Astrocyte (in vitro differentiated cells and primary cell): ENCODE measurements around the gene UNCX.

ENCODE experiments used
- EZH2 ChIP-seq: IDR thresholded peaks from 2 replicates; pipeline ENCODE4 v1.6.1; 2012; ENCODE audit warnings: mild to moderate bottlenecking, low read length, inconsistent platforms; ENCODE audit not compliant: insufficient read depth
- TF ChIP-seq, protein P1 (sequence below): IDR thresholded peaks from 2 replicates; pipeline ENCODE4 v1.5.1; 2011; ENCODE audit warnings: low read depth, mild to moderate bottlenecking, inconsistent platforms, low read length, moderate library complexity; ENCODE audit not compliant: insufficient read depth

GRCh38 chr7:1268076-1268815 lies 35.6 kb downstream of the UNCX start:
- TF ChIP-seq, protein P1, sequence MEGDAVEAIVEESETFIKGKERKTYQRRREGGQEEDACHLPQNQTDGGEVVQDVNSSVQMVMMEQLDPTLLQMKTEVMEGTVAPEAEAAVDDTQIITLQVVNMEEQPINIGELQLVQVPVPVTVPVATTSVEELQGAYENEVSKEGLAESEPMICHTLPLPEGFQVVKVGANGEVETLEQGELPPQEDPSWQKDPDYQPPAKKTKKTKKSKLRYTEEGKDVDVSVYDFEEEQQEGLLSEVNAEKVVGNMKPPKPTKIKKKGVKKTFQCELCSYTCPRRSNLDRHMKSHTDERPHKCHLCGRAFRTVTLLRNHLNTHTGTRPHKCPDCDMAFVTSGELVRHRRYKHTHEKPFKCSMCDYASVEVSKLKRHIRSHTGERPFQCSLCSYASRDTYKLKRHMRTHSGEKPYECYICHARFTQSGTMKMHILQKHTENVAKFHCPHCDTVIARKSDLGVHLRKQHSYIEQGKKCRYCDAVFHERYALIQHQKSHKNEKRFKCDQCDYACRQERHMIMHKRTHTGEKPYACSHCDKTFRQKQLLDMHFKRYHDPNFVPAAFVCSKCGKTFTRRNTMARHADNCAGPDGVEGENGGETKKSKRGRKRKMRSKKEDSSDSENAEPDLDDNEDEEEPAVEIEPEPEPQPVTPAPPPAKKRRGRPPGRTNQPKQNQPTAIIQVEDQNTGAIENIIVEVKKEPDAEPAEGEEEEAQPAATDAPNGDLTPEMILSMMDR: no peak
- TF ChIP-seq EZH2: no peak
